GM23338 (cell line): ENCODE measurements around the gene ADGRG2.

ENCODE experiments used
- EZH2 ChIP-seq: fragments of 200-600 bp; sonication (generic); IDR thresholded peaks from one replicate; pipeline ENCODE4 v1.8.0; 2017; ENCODE audit warnings: antibody characterized with exemption, mild to moderate bottlenecking, low read depth; ENCODE audit not compliant: unreplicated experiment
- EZH2phosphoT487 ChIP-seq: fragments of 200-600 bp; sonication (generic); IDR thresholded peaks from one replicate; pipeline ENCODE4 v1.8.1; 2018; ENCODE audit warnings: antibody characterized with exemption; ENCODE audit not compliant: unreplicated experiment

- TF ChIP-seq EZH2 (no peak), EZH2phosphoT487 (no peak)
These were observed 63.2 kb downstream of the ADGRG2 start for GRCh38 chrX:19059067-19059466.
